Adrenal gland (tissue), 12 donors: ENCODE data around the gene RASA2. TPM values are rescaled to one million over a fixed set of nuclear protein-coding genes. Genes with fewer than 3 reads are reported as not detected.
A peak's percentile ranks its signal among the peaks of the same experiment; 100 is the strongest.

Source experiments
- DNase-seq, 7 donors: peaks; one replicate each; pipeline ENCODE4 v3.0.0-alpha.2; 2019 to 2020
- H3K27ac ChIP-seq, 5 donors: fragments of 200-600 bp; sonication (generic) in 4 of 5; 1 replicate in 3 of 5; 2 replicates in 2 of 5; pipeline versions ENCODE4 v1.5.1 to v1.8.0; 2016 to 2020; ENCODE audit warnings: mild to moderate bottlenecking in 1 of 5
- H3K27me3 ChIP-seq: fragments of 200-600 bp; 2 replicates; pipeline ENCODE4 v1.8.0; 2021
- H3K36me3 ChIP-seq, 2 donors: fragments of 200-600 bp; replicated peaks in 1 of 2; 1 replicate in 1 of 2; 2 replicates in 1 of 2; pipeline versions ENCODE4 v1.5.1 to v1.8.0; 2018 to 2022
- H3K4me1 ChIP-seq, 2 donors: fragments of 200-600 bp; replicated peaks in 1 of 2; 1 replicate in 1 of 2; 2 replicates in 1 of 2; pipeline versions ENCODE4 v1.5.1 to v1.8.0; 2018 to 2021
- H3K4me3 ChIP-seq, 4 donors: fragments of 200-600 bp; sonication (generic) in 3 of 4; one replicate each; pipeline ENCODE4 v1.5.1; 2016 to 2018
- H3K9me3 ChIP-seq, 3 donors: fragments of 200-600 bp; sonication (generic) in 1 of 3; replicated peaks in 1 of 3; 1 replicate in 2 of 3; 2 replicates in 1 of 3; pipeline versions ENCODE4 v1.5.1 to v1.8.0; 2016 to 2021
- CTCF ChIP-seq, 6 experiments: fragments of 450-650 bp in 4 of 6; fragments of 200-600 bp in 2 of 6; sonication (generic) in 1 of 6; IDR thresholded peaks; 1 replicate in 5 of 6; 2 replicates in 1 of 6; pipeline versions ENCODE4 v1.5.1 to v1.8.0; 2016 to 2021; ENCODE audit warnings: antibody characterized with exemption in 6 of 6, mild to moderate bottlenecking in 2 of 6, moderate library complexity in 1 of 6
- POLR2A ChIP-seq, 2 donors: fragments of 450-650 bp; IDR thresholded peaks; one replicate each; pipeline ENCODE4 v1.6.1; 2017; ENCODE audit warnings: antibody characterized with exemption in 2 of 2, mild to moderate bottlenecking in 2 of 2, moderate library complexity in 1 of 2
- WGBS, 4 donors: extraction: QIAGEN DNeasy Blood & Tissue Kit in 2 of 4; methylation state at CpG; one replicate each; pipeline versions ENCODE4 v1.1.5 to v1.1.7; 2013 to 2017; 5-methylcytosine and 5-hydroxymethylcytosine counted together
- intact Hi-C, 2 donors: fragments of 100-400 bp; cut with DNase I; formaldehyde crosslinking; loops; one replicate each; pipeline versions ENCODE4 v1.14.1 to v1.15.0; 2022 to 2023
- polyA plus RNA-seq, 3 donors: library from polyadenylated mRNA; stranded (reverse); fragments of 200-250 nt in 2 of 3; fragments of 350-450 nt in 1 of 3; fragmentation: Illumina TruSeq in 1 of 3; extraction: RNeasy Lipid Tissue Mini Kit (QIAGEN cat#74804) in 1 of 3; gene quantifications; one replicate each; pipeline ENCODE4 v1.2.3, GENCODE V29; 2013 to 2014
- total RNA-seq, 9 donors: library from RNA; depleted of rRNA in 4 of 9; stranded (reverse); fragments of >200 nt in 4 of 9; fragments of 120-200 nt in 1 of 9; fragmentation: NEBNext Ultra II Directional in 1 of 9; extraction: Animal tissue kit (Norgen Biotek cat#: 25700) in 1 of 9; gene quantifications; one replicate each; pipeline versions ENCODE4 v1.1.0 to v1.2.4, GENCODE V29; 2013 to 2023
- donor health status: healthy with polysubstance abuse.
- donor health status: Bipolar disorder and iron deficiency.
- donor health status: DM: yes; HTN: yes; CAD: no.
- donor health status: DM: no; HTN: no; CAD: no.
- donor health status: DM: no; HTN: no; CAD: no.
- donor health status: DM: yes; HTN: yes; CAD: no.

RASA2 gene
- total and polyA plus RNA-seq, 12 donors: 5.7 to 52.5 (median 10.2) TPM

GRCh38 chr3:141441381-141442364 lies 45.2 kb upstream of the RASA2 start:
- Histone ChIP-seq H3K4me1 (peaks cover 12 to 33% of the 10 kb centered on the region in 2 donors), H3K27me3 (no peaks in the 10 kb centered on the region), H3K27ac (peak overlapping the region in 3 of 5 donors; percentile 41 to 70 (median 68)), H3K9me3 (no peaks in the 10 kb centered on the region), H3K36me3 (peaks cover 0 to 57% of the 10 kb centered on the region in 2 donors), H3K4me3 (no peak overlapping the region)
- intact Hi-C loops: no loop called here
- TF ChIP-seq CTCF (IDR thresholded peaks at IDR 0.05) (peak; percentile 51 to 86 (median 72)), POLR2A (IDR thresholded peaks at IDR 0.05) (no peak)
- DNase-seq: peak in 6 of 7 donors; percentile 34 to 93 (median 68)
- 73 to 91% (median 76%) methylated on average over 10 of the region's 10 CpGs for WGBS, 4 donors

GRCh38 chr3:141442446-141442845 lies 44.4 kb upstream of the RASA2 start:
- H3K9me3 ChIP-seq: no peaks in the 10 kb centered on the region
- TF ChIP-seq CTCF (IDR thresholded peaks at IDR 0.05) (no peak), POLR2A (IDR thresholded peaks at IDR 0.05) (no peak)
- H3K36me3 ChIP-seq: peaks cover 0 to 62% of the 10 kb centered on the region in 2 donors
- intact Hi-C loops: no loop called here
- H3K4me3 ChIP-seq: no peak overlapping the region
- DNase-seq: no peak
- 69 to 79% (median 71%) methylated on average over 10 of the region's 10 CpGs for WGBS, 4 donors
- H3K27ac ChIP-seq: peak overlapping the region in 2 of 5 donors; percentile 66 to 68
- peaks cover 11 to 33% of the 10 kb centered on the region in 2 donors for H3K4me1 ChIP-seq
- no peaks in the 10 kb centered on the region for H3K27me3 ChIP-seq

GRCh38 chr3:141442914-141443313 lies 43.9 kb upstream of the RASA2 start:
- peaks cover 0 to 64% of the 10 kb centered on the region in 2 donors for H3K36me3 ChIP-seq
- DNase-seq: no peak
- intact Hi-C loops: no loop called here
- H3K9me3 ChIP-seq: no peaks in the 10 kb centered on the region
- no peak overlapping the region for H3K4me3 ChIP-seq
- H3K4me1 ChIP-seq: peaks cover 11 to 33% of the 10 kb centered on the region in 2 donors
- no peak for TF ChIP-seq POLR2A (IDR thresholded peaks at IDR 0.05)
- TF ChIP-seq CTCF (IDR thresholded peaks at IDR 0.05): no peak
- H3K27me3 ChIP-seq: no peaks in the 10 kb centered on the region
- WGBS, 4 donors: 82 to 86% (median 83%) methylated on average over 15 of the region's 15 CpGs
- H3K27ac ChIP-seq: peak overlapping the region in 3 of 5 donors; percentile 3 to 68 (median 66)

GRCh38 chr3:141444586-141445285 lies 42.1 kb upstream of the RASA2 start:
- Histone ChIP-seq H3K27ac (no peak overlapping the region), H3K4me3 (no peak overlapping the region), H3K4me1 (peaks cover 8 to 34% of the 10 kb centered on the region in 2 donors), H3K27me3 (no peaks in the 10 kb centered on the region), H3K9me3 (no peaks in the 10 kb centered on the region), H3K36me3 (peaks cover 0 to 52% of the 10 kb centered on the region in 2 donors)
- intact Hi-C loops: no loop called here
- TF ChIP-seq POLR2A (IDR thresholded peaks at IDR 0.05) (no peak), CTCF (IDR thresholded peaks at IDR 0.05) (no peak)
- no peak for DNase-seq
- 91 to 96% (median 94%) methylated on average over 14 of the region's 14 CpGs for WGBS, 4 donors
